HEK293 (cell line): ENCODE data around the gene CLK2.

Source experiments
- BCL11A ChIP-seq: fragments of 450-650 bp; formaldehyde crosslinking; IDR thresholded peaks from 2 replicates; pipeline ENCODE4 v1.5.1; 2016; ENCODE audit warnings: low read depth, missing biosample characterization, missing genetic modification characterization
- FEZF1 ChIP-seq: fragments of 450-650 bp; formaldehyde crosslinking; IDR thresholded peaks from 2 replicates; pipeline ENCODE4 v1.5.1; 2016; ENCODE audit warnings: missing biosample characterization, missing genetic modification characterization
- GLIS1 ChIP-seq: fragments of 450-650 bp; formaldehyde crosslinking; IDR thresholded peaks from 2 replicates; pipeline ENCODE4 v1.5.1; 2016; ENCODE audit warnings: missing biosample characterization, missing genetic modification characterization
- GLIS2 ChIP-seq: fragments of 450-650 bp; formaldehyde crosslinking; IDR thresholded peaks from 2 replicates; pipeline ENCODE4 v1.5.1; 2016; ENCODE audit warnings: missing biosample characterization, missing genetic modification characterization
- SCRT1 ChIP-seq: fragments of 450-650 bp; formaldehyde crosslinking; IDR thresholded peaks from 2 replicates; pipeline ENCODE4 v1.5.1; 2016; ENCODE audit warnings: missing biosample characterization, missing genetic modification characterization, borderline replicate concordance
- SP3 ChIP-seq: fragments of 450-650 bp; formaldehyde crosslinking; IDR thresholded peaks from 2 replicates; pipeline ENCODE4 v1.5.1; 2016; ENCODE audit warnings: missing biosample characterization, missing genetic modification characterization
- TCF7L2 ChIP-seq: IDR thresholded peaks from 2 replicates; pipeline ENCODE4 v1.6.1; 2011; ENCODE audit warnings: low read depth, mild to moderate bottlenecking, inconsistent platforms, low read length, moderate library complexity, borderline replicate concordance
- YY1 ChIP-seq: fragments of 450-650 bp; formaldehyde crosslinking; IDR thresholded peaks from 2 replicates; pipeline ENCODE4 v1.5.1; 2018; ENCODE audit warnings: missing biosample characterization, missing genetic modification characterization
- YY2 ChIP-seq: fragments of 450-650 bp; formaldehyde crosslinking; IDR thresholded peaks from 2 replicates; pipeline ENCODE4 v1.5.1; 2016; ENCODE audit warnings: missing biosample characterization, missing genetic modification characterization
- ZFP3 ChIP-seq: fragments of 450-650 bp; formaldehyde crosslinking; IDR thresholded peaks from 2 replicates; pipeline ENCODE4 v1.5.1; 2016; ENCODE audit warnings: low read depth, missing biosample characterization, missing genetic modification characterization
- ZNF10 ChIP-seq: fragments of 450-650 bp; formaldehyde crosslinking; IDR thresholded peaks from 2 replicates; pipeline ENCODE4 v1.5.1; 2017; ENCODE audit warnings: missing biosample characterization, missing genetic modification characterization
- ZNF132 ChIP-seq: fragments of 450-650 bp; formaldehyde crosslinking; IDR thresholded peaks from 2 replicates; pipeline ENCODE4 v1.5.1; 2017; ENCODE audit warnings: missing biosample characterization, missing genetic modification characterization, borderline replicate concordance
- ZNF146 ChIP-seq: fragments of 450-650 bp; formaldehyde crosslinking; IDR thresholded peaks from 2 replicates; pipeline ENCODE4 v1.5.1; 2016; ENCODE audit warnings: missing biosample characterization, missing genetic modification characterization
- ZNF175 ChIP-seq: fragments of 450-650 bp; formaldehyde crosslinking; IDR thresholded peaks from 2 replicates; pipeline ENCODE4 v1.5.1; 2016; ENCODE audit warnings: missing biosample characterization, missing genetic modification characterization
- ZNF24 ChIP-seq: fragments of 450-650 bp; formaldehyde crosslinking; IDR thresholded peaks from 2 replicates; pipeline ENCODE4 v1.5.1; 2016; ENCODE audit warnings: missing biosample characterization, missing genetic modification characterization
- ZNF248 ChIP-seq: fragments of 450-650 bp; formaldehyde crosslinking; IDR thresholded peaks from 2 replicates; pipeline ENCODE4 v1.5.1; 2017; ENCODE audit warnings: missing biosample characterization, missing genetic modification characterization
- ZNF266 ChIP-seq: fragments of 450-650 bp; formaldehyde crosslinking; IDR thresholded peaks from 2 replicates; pipeline ENCODE4 v1.5.1; 2016; ENCODE audit warnings: missing biosample characterization, missing genetic modification characterization, low read depth
- ZNF292 ChIP-seq: fragments of 450-650 bp; formaldehyde crosslinking; IDR thresholded peaks from 2 replicates; pipeline ENCODE4 v1.5.1; 2016; ENCODE audit warnings: low read depth, missing biosample characterization, missing genetic modification characterization, borderline replicate concordance
- ZNF341 ChIP-seq: fragments of 450-650 bp; formaldehyde crosslinking; IDR thresholded peaks from 2 replicates; pipeline ENCODE4; 2016; ENCODE audit warnings: low read depth, missing biosample characterization, missing genetic modification characterization
- ZNF416 ChIP-seq: fragments of 450-650 bp; formaldehyde crosslinking; IDR thresholded peaks from 2 replicates; pipeline ENCODE4 v1.5.1; 2016; ENCODE audit warnings: missing biosample characterization, missing genetic modification characterization
- ZNF473 ChIP-seq: fragments of 450-650 bp; formaldehyde crosslinking; IDR thresholded peaks from 2 replicates; pipeline ENCODE4 v1.5.1; 2017; ENCODE audit warnings: missing biosample characterization, missing genetic modification characterization
- ZNF544 ChIP-seq: fragments of 450-650 bp; formaldehyde crosslinking; IDR thresholded peaks from 2 replicates; pipeline ENCODE4 v1.5.0; 2017; ENCODE audit warnings: missing biosample characterization, missing genetic modification characterization
- ZNF548 ChIP-seq: fragments of 450-650 bp; formaldehyde crosslinking; IDR thresholded peaks from 2 replicates; pipeline ENCODE4 v1.5.1; 2016; ENCODE audit warnings: missing biosample characterization, missing genetic modification characterization
- ZNF555 ChIP-seq: fragments of 450-650 bp; formaldehyde crosslinking; conservative IDR thresholded peaks from 2 replicates; pipeline ENCODE4 v1.5.1; 2017; ENCODE audit warnings: missing biosample characterization, mild to moderate bottlenecking, missing genetic modification characterization, inconsistent platforms
- ZNF561 ChIP-seq: fragments of 450-650 bp; IDR thresholded peaks from 2 replicates; pipeline ENCODE4 v1.5.1; 2018; ENCODE audit warnings: missing biosample characterization, missing genetic modification characterization, borderline replicate concordance
- ZNF610 ChIP-seq: fragments of 450-650 bp; formaldehyde crosslinking; IDR thresholded peaks from 2 replicates; pipeline ENCODE4 v1.5.1; 2016; ENCODE audit warnings: missing biosample characterization, missing genetic modification characterization, borderline replicate concordance
- ZNF624 ChIP-seq: fragments of 450-650 bp; formaldehyde crosslinking; IDR thresholded peaks from 2 replicates; pipeline ENCODE4 v1.5.1; 2017; ENCODE audit warnings: missing biosample characterization, missing genetic modification characterization
- ZNF777 ChIP-seq: fragments of 450-650 bp; formaldehyde crosslinking; IDR thresholded peaks from 2 replicates; pipeline ENCODE4 v1.5.1; 2017; ENCODE audit warnings: missing biosample characterization, missing genetic modification characterization, borderline replicate concordance
- ZNF792 ChIP-seq: fragments of 450-650 bp; formaldehyde crosslinking; IDR thresholded peaks from 2 replicates; pipeline ENCODE4 v1.5.1; 2016; ENCODE audit warnings: missing biosample characterization, missing genetic modification characterization
- TF ChIP-seq, protein P1 (sequence below): fragments of 450-650 bp; formaldehyde crosslinking; conservative IDR thresholded peaks from 2 replicates; pipeline ENCODE4 v1.5.1; 2016; ENCODE audit warnings: low read depth, missing biosample characterization, missing genetic modification characterization
- TF ChIP-seq, protein P2 (sequence below): fragments of 450-650 bp; formaldehyde crosslinking; IDR thresholded peaks from 2 replicates; pipeline ENCODE4 v1.5.1; 2016; ENCODE audit warnings: missing biosample characterization, missing genetic modification characterization, low read depth
- TF ChIP-seq, protein P3 (sequence below): fragments of 450-650 bp; formaldehyde crosslinking; IDR thresholded peaks from 2 replicates; pipeline ENCODE4 v1.5.1; 2016; ENCODE audit warnings: missing biosample characterization, missing genetic modification characterization, low read depth

Gene CLK2

DNA sequence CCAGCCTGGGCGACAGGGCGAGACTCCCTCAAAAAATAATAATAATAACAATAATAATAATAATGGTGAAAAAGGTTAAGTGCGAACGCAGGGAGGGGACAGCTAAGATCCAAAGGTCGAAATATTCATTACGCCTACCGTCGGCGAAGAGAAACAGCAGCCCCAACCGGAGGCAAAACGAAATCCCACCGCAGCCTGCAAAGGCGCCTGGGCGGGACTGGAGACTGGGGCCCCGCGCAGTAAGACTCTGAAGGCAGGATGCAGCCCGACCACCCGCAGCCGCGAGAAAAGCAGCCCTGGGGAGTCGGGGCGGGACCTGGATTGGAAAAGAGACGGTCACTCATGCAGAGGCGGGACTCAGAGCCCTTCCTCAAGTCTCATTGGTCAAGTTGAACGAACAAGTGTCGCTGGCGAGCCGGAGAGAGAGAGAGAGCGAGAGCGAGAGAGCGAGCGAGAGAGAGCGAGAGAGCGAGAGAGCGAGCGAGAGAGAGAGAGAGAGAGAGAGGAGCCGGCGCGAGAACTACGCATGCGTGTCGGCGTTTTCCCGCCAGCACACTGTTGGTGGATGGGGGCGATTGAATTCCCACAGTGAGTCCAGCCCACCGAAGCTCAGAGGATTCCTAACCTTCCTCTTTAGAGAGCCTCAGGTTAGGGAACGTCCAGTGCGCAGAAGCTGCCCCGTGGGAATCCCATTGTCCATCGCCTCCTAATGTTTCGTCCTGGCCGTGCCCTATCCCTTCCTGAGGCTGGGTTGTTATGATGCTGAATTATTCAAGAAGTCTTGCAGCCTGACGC is 28.7 kb downstream of the CLK2 start (continued):
- TF ChIP-seq, protein P1, sequence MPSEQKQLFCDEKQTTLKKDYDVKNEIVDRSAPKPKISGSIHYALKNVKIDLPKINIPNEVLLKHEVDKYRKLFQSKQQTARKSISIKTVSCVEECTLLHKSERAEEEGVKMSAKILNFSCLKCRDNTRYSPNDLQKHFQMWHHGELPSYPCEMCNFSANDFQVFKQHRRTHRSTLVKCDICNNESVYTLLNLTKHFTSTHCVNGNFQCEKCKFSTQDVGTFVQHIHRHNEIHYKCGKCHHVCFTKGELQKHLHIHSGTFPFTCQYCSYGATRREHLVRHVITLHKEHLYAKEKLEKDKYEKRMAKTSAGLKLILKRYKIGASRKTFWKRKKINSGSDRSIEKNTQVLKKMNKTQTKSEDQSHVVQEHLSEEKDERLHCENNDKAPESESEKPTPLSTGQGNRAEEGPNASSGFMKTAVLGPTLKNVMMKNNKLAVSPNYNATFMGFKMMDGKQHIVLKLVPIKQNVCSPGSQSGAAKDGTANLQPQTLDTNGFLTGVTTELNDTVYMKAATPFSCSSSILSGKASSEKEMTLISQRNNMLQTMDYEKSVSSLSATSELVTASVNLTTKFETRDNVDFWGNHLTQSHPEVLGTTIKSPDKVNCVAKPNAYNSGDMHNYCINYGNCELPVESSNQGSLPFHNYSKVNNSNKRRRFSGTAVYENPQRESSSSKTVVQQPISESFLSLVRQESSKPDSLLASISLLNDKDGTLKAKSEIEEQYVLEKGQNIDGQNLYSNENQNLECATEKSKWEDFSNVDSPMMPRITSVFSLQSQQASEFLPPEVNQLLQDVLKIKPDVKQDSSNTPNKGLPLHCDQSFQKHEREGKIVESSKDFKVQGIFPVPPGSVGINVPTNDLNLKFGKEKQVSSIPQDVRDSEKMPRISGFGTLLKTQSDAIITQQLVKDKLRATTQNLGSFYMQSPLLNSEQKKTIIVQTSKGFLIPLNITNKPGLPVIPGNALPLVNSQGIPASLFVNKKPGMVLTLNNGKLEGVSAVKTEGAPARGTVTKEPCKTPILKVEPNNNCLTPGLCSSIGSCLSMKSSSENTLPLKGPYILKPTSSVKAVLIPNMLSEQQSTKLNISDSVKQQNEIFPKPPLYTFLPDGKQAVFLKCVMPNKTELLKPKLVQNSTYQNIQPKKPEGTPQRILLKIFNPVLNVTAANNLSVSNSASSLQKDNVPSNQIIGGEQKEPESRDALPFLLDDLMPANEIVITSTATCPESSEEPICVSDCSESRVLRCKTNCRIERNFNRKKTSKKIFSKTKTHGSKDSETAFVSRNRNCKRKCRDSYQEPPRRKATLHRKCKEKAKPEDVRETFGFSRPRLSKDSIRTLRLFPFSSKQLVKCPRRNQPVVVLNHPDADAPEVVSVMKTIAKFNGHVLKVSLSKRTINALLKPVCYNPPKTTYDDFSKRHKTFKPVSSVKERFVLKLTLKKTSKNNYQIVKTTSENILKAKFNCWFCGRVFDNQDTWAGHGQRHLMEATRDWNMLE (tag by site-specific recombination), result peak; percentile 81
- TF ChIP-seq, protein P2, sequence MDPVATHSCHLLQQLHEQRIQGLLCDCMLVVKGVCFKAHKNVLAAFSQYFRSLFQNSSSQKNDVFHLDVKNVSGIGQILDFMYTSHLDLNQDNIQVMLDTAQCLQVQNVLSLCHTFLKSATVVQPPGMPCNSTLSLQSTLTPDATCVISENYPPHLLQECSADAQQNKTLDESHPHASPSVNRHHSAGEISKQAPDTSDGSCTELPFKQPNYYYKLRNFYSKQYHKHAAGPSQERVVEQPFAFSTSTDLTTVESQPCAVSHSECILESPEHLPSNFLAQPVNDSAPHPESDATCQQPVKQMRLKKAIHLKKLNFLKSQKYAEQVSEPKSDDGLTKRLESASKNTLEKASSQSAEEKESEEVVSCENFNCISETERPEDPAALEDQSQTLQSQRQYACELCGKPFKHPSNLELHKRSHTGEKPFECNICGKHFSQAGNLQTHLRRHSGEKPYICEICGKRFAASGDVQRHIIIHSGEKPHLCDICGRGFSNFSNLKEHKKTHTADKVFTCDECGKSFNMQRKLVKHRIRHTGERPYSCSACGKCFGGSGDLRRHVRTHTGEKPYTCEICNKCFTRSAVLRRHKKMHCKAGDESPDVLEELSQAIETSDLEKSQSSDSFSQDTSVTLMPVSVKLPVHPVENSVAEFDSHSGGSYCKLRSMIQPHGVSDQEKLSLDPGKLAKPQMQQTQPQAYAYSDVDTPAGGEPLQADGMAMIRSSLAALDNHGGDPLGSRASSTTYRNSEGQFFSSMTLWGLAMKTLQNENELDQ, result peak; percentile 96
- TF ChIP-seq ZNF561 (tag by site-specific recombination) (peak; percentile 99), ZNF10 (tag by site-specific recombination) (peak; percentile 85; the same call in 1 of the 2 replicates), YY2 (tag by site-specific recombination) (peak; percentile 82), ZNF624 (tag by site-specific recombination) (peak; percentile 90; the same call in 1 of the 2 replicates), ZNF792 (tag by site-specific recombination) (peak; percentile 94), ZNF132 (tag by site-specific recombination) (no peak), ZNF24 (tag by site-specific recombination) (peak; percentile 100), SCRT1 (tag by site-specific recombination) (peak; percentile 100), SP3 (tag by site-specific recombination) (peak; percentile 99), ZNF146 (peak; percentile 98), GLIS2 (tag by site-specific recombination) (peak; percentile 99), ZNF292 (tag by site-specific recombination) (0 out of 2 replicates have a peak, but pooled peaks have one; percentile 22), ZNF544 (no peak), ZNF548 (tag by site-specific recombination) (peak; percentile 69; the same call in 1 of the 2 replicates), ZNF341 (tag by site-specific recombination) (peak; percentile 81), GLIS1 (tag by site-specific recombination) (peak; percentile 98), ZNF777 (tag by site-specific recombination) (no peak), ZNF416 (tag by site-specific recombination) (peak; percentile 65; the same call in 1 of the 2 replicates), ZNF610 (tag by site-specific recombination) (peak; percentile 99), ZNF175 (tag by site-specific recombination) (no peak), BCL11A (tag by site-specific recombination) (peak; percentile 100), ZNF555 (tag by site-specific recombination) (no peak), ZNF473 (tag by site-specific recombination) (no peak), YY1 (tag by site-specific recombination) (peak; percentile 92), ZNF266 (tag by site-specific recombination) (peak; percentile 74; the same call in 1 of the 2 replicates), TCF7L2 (no peak; the same call in 1 of the 2 replicates), FEZF1 (peak; percentile 92), ZNF248 (no peak), ZFP3 (tag by site-specific recombination) (peak; percentile 66; the same call in 1 of the 2 replicates)
- TF ChIP-seq, protein P3, sequence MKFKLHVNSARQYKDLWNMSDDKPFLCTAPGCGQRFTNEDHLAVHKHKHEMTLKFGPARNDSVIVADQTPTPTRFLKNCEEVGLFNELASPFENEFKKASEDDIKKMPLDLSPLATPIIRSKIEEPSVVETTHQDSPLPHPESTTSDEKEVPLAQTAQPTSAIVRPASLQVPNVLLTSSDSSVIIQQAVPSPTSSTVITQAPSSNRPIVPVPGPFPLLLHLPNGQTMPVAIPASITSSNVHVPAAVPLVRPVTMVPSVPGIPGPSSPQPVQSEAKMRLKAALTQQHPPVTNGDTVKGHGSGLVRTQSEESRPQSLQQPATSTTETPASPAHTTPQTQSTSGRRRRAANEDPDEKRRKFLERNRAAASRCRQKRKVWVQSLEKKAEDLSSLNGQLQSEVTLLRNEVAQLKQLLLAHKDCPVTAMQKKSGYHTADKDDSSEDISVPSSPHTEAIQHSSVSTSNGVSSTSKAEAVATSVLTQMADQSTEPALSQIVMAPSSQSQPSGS, result peak; percentile 96
